ENCODE results near the gene SMCP. TPM values are rescaled to one million over a fixed set of nuclear protein-coding genes. Genes with fewer than 3 reads are reported as not detected.

SMCP gene
- polyA plus RNA-seq, 4 donors: not detected

Other genes with a start within 250 kb of the SMCP start
- not detected for gene LCE2D, start 214.9 kb upstream of the SMCP start, polyA plus RNA-seq (ENCODE audit: insufficient read length in 4 of 4)
- gene LCE2C, start 203.0 kb upstream of the SMCP start, polyA plus RNA-seq (ENCODE audit: insufficient read length in 4 of 4): not detected
- gene LCE2B, start 192.2 kb upstream of the SMCP start, polyA plus RNA-seq (ENCODE audit: insufficient read length in 4 of 4): not detected
- gene LCE2A, start 180.0 kb upstream of the SMCP start, polyA plus RNA-seq (ENCODE audit: insufficient read length in 4 of 4): not detected
- not detected for gene LCE4A, start 170.2 kb upstream of the SMCP start, polyA plus RNA-seq (ENCODE audit: insufficient read length in 4 of 4)
- gene KPRP, start 120.3 kb upstream of the SMCP start, polyA plus RNA-seq (ENCODE audit: insufficient read length in 4 of 4): not detected
- gene LCE1F, start 103.2 kb upstream of the SMCP start, polyA plus RNA-seq (ENCODE audit: insufficient read length in 4 of 4): not detected
- gene LCE1E, start 92.1 kb upstream of the SMCP start, polyA plus RNA-seq (ENCODE audit: insufficient read length in 4 of 4): not detected
- gene LCE1D, start 81.6 kb upstream of the SMCP start, polyA plus RNA-seq (ENCODE audit: insufficient read length in 4 of 4): not detected
- not detected for gene LCE1C, start 71.7 kb upstream of the SMCP start, polyA plus RNA-seq (ENCODE audit: insufficient read length in 4 of 4)
- gene LCE1B, start 66.4 kb upstream of the SMCP start, polyA plus RNA-seq (ENCODE audit: insufficient read length in 4 of 4): not detected
- gene LCE1A, start 50.8 kb upstream of the SMCP start, polyA plus RNA-seq (ENCODE audit: insufficient read length in 4 of 4): not detected
- gene LCE6A, start 35.5 kb upstream of the SMCP start, polyA plus RNA-seq (ENCODE audit: insufficient read length in 4 of 4): not detected
- gene LCE7A, start 18.3 kb upstream of the SMCP start, polyA plus RNA-seq (ENCODE audit: insufficient read length in 4 of 4): not detected
- under 1 TPM in 3 of 4 donors, not detected in 1; 0.24 to 0.67 (median 0.55) TPM for gene IVL, start 30.2 kb downstream of the SMCP start, polyA plus RNA-seq (ENCODE audit: insufficient read length in 4 of 4)
- gene SPRR5, start 68.9 kb downstream of the SMCP start, polyA plus RNA-seq (ENCODE audit: insufficient read length in 4 of 4): not detected
- not detected for gene SPRR4, start 92.3 kb downstream of the SMCP start, polyA plus RNA-seq (ENCODE audit: insufficient read length in 4 of 4)
- under 1 TPM in 1 of 4 donors, not detected in 3; 0.21 TPM for gene SPRR1A, start 105.8 kb downstream of the SMCP start, polyA plus RNA-seq (ENCODE audit: insufficient read length in 4 of 4)
- under 1 TPM in 2 of 4 donors, not detected in 2; 0.18 to 0.49 TPM for gene SPRR3, start 123.4 kb downstream of the SMCP start, polyA plus RNA-seq (ENCODE audit: insufficient read length in 4 of 4)
- not detected for gene SPRR1B, start 152.9 kb downstream of the SMCP start, polyA plus RNA-seq (ENCODE audit: insufficient read length in 4 of 4)
- not detected for gene SPRR2D, start 162.8 kb downstream of the SMCP start, polyA plus RNA-seq (ENCODE audit: insufficient read length in 4 of 4)
- under 1 TPM in 1 of 4 donors, not detected in 3; 0.09 TPM for gene SPRR2A, start 179.2 kb downstream of the SMCP start, polyA plus RNA-seq (ENCODE audit: insufficient read length in 4 of 4)
- gene SPRR2B, start 193.3 kb downstream of the SMCP start, polyA plus RNA-seq (ENCODE audit: insufficient read length in 4 of 4): under 1 TPM in 1 of 4 donors, not detected in 3; 0.17 TPM
- gene SPRR2E, start 216.2 kb downstream of the SMCP start, polyA plus RNA-seq (ENCODE audit: insufficient read length in 4 of 4): not detected
- not detected for gene SPRR2F, start 235.2 kb downstream of the SMCP start, polyA plus RNA-seq (ENCODE audit: insufficient read length in 4 of 4)